Stimulated activated CD4-positive, alpha-beta T cell treated with anti-CD3 and anti-CD28 coated beads, Interleukin-12 subunit alpha, Interleukin-12 subunit beta, amount 100 ng/mL, for 24 hours (primary cell): Measurements from ENCODE around the gene ACOT12.

Experiments used
- DNase-seq, 2 experiments: peaks; one replicate each; pipeline ENCODE4 v3.0.0-alpha.2; 2020; ENCODE audit warnings: low read depth in 2 of 2

ACOT12 gene

DNA sequence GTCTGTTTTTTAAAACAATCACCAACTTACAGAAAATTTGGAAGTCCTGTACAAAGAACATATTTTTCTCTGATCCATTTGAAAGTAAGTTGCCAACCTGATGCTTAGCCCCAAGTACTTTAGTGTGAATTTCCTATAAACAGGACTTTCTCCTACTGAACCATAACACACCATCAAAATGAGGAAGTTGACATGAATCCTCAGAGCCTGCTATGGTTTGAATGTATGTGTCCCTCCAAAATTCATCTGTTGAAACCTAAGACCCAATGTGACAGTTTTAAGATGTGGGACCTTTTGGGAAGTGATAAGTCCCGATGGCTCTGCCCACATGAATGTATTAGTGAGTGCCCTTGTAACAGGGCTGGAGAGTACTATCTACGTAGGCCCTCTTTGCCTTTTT, 6.4 kb upstream of the ACOT12 start:
- DNase-seq: no peak

DNA sequence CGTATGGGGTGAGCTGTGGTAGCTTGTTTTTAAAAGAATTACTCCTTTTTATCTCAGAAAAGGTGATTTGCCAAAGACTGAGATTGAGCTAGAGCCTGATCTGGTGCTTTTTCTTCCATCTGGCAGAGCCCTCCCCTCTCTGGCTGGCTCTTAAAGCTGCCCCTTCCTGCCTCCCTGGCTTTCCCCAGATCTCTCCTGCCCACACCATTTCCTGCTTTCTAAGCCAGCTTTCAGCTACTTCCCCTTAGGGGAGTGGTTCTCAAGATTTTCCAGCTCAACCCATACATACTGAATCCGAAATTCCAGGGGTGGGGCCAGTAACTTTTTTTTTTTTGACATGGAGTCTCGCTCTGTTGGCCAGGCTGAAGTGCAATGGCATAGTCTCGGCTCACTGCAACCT, 4.8 kb upstream of the ACOT12 start:
- no peak for DNase-seq

DNA sequence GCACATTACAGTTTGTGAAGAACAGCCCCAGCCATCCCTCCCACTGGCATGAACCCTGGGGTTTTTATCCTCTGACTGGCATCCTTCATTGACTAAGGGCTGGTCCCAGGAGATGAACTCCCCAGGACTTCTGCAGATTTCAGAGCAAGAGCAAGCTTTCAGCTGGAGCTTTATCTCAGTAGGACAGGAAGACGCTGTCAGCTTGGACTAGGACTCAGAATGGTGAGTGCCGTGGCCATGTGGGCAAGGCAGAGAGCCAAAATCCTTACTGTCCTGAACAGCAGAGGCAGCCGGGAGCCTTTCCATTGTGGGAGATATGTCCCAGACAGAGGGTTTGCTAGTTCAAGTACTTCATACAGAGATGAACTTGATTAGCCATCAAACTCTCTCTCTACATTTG, 3.2 kb upstream of the ACOT12 start:
- no peak for DNase-seq

DNA sequence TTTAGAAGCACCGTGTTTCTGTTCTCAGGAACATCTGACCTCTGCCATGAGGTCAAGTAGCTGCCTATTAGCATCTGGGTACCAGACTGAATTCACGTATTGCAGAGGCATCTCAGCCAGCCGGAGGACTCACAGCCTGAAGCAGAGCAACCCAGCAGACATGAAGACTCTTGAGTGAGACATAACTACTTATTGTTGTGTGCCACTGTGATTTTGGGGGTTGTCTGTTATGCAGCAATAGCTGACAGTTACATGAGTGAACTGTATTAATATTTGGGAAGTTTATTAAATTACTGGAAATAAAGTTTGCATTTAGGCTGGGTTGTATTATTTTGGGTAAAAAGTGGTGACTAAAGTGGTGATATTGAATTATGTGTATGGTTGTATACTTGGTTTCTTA, 1.3 kb upstream of the ACOT12 start:
- DNase-seq: no peak

DNA sequence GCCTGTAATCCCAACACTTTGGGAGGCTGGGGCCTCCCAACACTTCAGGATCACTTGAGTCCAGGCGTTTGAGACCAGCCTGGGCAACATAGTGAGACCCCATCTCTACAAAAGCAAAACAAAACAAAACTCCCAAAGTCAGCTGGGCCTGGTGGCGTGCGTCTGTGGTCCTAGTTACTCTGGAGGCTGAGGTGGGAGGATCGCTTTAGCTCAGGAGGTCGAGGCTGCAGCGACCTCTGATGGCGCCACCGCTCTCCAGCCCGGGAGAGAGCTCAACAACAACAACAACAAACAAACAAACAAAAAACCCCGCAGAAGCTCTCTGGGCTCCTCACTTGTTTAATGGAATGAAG, 528 bp downstream of the ACOT12 start:
- no peak for DNase-seq

DNA sequence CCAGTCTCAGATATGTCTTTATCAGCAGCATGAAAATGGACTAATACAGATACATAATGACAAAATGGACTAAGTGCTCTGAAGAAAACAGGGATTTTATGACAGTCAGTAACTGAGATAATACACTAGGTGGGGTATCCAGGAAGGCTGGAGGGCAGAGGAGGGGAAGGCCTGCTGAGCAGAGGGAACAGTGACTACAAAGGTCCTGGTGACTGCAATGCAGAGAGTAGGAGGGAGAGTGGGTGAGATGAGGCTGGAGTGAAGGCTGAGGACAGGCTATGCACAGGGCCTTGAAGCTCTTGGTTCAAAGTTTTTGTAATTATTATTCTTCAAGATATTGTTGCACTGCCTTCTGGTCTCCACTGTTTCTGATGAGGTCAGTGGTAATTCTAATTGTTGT, 4.9 kb downstream of the ACOT12 start:
- no peak for DNase-seq

DNA sequence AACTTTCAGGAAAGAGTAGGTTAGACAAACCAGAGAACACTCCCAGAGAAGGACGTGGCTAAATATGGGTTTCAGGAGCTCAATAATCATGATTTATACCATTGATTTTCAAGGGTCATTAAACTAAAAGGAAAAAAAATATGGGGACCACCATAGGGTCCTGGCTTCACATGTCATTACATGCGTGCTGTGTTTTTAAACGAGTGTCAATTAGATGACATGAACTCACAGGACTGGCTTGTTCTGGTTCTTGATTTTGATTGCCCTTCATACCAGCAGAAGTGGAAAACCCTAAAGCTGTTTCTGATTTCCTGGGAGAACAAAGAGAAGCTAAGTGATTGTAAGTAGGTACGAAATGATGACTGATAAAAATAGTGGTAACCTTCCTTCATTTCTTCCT, 5.8 kb downstream of the ACOT12 start:
- no peak for DNase-seq

DNA sequence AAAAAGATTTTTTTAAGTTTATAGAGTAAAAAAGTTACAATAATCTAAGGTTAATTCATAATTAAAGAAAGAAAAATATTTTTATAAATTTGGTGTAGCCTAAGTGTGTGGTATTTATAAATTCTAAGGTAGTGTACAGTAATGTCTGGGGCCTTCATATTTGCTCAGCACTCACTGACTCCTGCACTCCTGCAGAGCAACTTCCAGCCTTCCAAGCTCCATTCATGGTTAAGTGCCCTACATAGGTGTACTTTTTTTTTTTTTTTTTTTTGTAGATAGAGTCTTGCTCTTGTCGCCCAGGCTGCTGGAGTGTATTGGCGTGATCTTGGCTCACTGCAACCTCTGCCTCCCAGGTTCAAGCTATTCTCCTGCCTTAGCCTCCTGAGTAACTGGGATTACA, 10.1 kb downstream of the ACOT12 start:
- DNase-seq: no peak

DNA sequence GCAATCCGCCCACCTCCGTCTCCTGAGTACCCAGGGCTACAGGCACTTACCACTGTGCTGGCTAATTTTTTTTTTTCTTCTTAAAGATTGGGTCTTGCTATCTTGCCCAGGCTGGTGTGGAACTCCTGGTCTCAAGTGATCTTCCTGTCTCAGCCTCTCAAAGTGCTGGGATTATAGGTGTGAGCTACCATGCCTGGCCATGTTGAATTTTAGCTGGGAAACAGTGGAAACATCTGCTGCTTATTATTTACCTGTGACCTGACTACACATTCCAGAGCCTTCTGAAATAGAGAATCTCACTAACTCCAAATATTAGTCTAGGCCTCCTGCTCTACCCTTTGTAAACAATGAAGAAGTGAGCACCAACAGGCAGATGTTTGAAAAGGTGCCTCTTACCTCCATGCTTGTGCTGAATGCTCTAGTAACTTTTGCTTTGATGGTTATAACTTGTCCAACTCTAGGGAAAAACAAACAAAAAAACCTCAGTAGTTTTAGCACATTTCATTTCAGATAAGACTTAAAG, 22.5 kb downstream of the ACOT12 start:
- DNase-seq: no peak

DNA sequence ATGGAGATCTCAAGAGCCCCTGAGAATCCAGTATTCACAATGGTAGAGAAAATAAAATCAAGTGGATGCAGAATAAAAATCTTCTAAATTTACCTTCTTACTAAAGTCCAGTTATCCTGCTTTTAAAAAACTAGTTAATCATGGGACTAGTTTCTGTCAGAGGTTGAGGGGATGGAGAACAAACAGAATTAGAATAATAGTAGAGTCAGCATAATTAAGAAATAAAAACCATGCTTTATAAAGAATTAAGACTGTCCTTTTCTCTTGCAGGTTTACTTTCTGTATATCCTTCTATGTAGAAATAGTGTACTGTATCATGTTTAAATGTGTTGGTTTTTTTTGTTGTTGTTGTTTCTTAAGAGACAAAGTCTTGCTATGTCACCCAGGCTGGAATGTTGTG, 23.0 kb downstream of the ACOT12 start:
- no peak for DNase-seq

DNA sequence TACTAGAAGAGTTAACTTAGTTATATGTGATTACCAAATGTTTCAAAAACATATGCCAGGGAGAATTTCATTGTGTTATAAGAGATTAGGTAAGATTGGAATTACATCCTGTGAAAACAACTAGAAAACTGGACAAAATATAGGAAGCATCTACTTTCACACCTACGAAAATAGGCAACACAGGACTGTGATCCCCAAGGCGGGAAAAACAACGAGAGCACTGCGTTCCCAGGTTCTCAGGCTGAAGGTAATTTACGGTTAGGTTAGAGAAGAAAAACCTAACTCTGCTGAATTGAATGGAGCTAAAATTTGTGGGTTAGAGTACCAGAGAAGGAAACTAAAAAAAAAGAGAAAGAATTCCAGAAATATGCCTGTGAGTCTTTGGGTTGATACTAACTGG, 28.4 kb downstream of the ACOT12 start:
- DNase-seq: no peak

DNA sequence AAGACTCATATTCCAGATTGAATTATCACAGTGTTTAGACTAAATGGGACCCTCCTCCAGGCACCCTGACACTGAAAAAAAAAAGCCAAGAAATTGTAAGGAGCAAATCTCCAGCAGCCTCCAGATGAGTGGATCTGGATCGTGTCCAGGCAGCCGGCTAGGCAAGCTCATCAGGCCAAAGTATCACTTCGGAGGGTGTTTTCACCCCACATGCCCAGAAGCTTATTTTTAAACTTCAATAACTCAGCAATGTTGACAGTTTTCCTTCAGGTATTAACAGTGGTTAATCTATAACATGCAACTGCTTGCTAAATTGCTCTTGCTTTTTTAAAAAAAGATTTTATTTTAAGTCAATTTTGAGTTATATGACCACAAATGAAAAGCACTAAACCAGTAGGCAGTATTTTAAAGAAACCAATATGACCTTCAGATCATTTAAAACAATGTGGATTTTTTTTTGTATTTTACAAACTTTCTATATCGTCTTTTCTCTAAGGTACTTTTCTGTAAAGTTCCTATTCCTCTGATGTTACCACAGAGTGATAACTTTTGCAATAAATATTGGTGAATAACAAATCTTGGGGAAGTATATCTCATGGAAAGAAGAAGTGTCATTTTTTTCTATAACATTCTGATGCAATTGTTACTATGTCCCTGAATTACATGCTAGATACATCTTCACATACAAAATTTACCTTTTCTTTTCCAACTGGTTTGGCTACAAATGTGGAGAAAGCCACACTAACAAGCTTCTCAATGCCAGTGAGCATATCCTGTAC, 30.7 kb downstream of the ACOT12 start:
- no peak for DNase-seq

DNA sequence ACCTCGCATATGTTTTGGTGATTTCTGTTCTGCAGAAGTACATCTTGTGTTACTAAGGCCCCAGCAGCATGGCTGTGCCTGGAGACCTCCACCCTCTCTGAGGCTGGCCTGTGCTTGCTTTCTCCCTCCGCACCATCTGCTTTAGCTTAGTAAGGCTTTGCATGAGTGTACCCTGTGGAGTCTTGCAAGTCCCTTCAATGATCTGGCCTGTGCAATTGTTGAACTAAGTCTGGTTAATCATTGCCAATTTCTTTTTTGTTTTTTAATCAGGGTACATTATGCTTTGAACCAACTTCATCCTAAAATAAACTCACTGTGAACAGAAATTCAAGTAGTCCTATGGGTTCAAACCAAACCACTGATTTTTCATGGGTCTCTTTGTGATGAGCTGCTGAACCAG, 32.3 kb downstream of the ACOT12 start:
- DNase-seq: no peak

DNA sequence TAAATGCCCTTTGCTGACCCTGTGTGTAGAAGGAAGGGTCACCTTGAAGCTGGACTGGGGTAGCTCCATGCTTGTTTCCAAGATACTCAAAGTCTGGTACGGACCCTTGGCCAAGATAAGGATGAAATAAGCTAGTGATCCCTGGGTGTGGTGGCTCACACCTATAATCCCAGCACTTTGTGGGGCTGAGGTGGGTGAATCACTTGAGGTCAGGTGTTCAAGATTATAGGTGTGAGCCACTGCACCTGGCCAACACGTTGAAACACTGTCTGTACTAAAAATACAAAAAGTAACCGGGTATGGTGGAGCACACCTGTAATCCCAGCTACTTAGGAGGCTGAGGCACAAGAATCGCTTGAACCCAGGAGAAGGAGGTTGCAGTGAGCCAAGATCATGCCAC, 33.3 kb downstream of the ACOT12 start:
- no peak for DNase-seq

DNA sequence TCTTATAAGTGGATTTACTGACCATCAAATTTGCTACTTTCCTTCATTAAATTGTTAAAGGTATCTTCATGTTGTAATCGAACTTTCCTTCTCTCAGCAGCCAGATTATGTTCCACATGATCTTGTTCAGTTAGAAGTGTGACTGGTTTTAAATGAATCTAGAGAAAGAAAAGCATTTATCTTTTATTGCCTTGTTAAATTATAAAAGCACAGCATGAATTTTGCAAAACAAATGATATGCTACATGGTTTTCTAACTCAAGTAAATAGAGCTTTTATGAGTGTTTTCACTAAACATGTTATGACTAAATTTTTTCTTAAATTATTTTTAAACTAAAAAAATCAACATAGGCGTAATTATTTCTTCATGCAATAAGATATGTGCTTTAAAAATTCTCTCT, 34.1 kb downstream of the ACOT12 start:
- DNase-seq: no peak

DNA sequence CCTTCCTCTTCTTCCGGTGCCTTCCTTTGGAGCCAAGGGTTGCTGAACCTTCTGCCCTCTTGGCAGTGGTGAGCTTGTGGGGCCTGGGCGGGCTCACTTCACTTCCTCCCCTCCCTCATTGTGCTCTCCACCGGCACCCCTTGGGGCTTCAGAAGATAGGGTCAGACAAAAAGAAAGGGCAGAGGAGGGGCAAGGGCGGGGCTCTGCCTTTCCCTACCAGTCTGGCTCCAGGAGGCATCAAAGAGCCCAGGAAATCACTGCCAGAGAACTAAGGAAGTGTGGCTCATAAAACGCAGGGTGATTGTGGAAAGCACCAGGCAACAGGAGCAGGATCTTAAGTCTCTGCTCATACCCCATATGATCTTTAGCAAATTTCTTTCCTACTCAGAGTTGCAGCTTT, 34.8 kb downstream of the ACOT12 start:
- DNase-seq: no peak

DNA sequence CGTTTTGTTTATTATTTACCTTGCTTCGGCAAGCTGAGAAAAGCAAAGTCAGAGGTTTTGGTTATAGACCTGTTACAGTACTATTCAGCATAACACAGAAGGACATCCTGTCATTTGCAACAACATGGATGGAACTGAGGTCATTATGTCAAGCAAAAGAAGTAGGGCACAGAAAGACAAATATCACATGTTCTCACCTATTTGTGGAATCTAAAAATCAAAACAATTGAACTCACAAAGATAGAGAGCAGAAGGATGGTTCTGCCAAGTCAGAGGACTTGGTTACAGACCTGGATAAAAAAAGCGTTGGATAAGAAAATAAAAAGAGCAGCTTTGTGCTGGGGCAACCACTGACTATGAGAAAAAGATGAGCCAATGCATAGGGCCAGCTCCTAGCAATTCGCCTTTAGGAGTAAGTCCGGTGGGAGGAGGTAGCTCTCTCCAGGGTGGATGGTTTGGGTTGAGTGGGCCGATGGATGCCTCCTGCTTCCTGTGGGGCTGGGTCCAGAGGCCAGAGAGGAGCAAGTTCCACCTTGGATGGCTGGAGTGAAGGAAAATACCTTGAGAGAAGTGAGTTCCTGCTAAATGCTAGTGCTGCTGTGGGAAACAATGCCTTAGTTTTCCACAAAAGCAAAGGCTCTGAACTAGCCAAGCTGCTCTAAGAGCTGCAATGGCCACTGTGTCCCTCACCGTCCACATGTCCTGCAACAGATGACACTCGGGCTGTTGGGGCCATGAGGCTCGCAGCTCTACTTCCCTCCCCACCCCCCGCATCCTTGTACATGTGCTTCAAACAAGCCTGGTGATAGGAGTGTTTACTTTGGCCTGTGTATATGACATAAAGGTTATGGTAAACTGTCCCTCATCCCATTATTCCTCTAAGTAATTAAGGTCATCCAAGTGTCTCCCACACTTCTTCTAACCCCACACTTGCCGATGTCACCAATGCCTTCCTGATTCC, 38.4 kb downstream of the ACOT12 start:
- no peak for DNase-seq

DNA sequence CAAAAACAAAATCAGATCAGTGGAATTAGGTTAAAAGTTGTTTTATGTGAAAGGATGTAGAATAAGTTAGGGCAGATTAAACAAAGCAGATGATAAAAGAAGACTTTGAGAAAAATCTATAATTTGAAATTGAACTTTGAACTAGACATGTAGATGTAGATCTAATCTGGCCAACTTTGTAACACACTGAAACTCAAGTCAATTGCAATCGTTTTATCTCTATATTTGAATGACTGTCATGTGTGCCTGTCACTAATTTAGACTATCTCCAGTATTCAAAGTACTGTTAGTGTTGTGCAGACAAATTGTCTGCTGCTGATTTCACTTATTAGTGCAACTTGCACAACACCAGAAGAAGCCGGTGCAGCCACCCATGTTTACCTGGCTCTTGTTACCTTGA, 39.8 kb downstream of the ACOT12 start:
- no peak for DNase-seq

DNA sequence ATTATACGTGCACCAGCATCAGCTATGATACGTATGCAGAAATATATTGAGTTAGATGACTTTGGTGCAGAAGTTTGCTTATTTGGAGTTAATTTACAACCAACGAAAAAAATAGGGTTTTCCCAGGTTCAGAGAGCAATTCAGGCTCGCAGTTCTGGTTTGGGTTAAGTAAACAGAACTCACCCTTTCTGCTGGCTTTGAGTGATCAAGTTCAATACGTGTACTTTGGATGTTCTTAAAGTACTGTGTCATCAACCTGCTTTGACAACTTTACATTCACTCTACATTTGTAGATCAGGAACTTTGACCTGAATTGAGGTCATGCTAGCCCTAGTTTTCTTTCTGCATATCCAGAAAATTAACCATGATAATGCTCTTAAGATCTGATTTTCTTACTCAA, 40.7 kb downstream of the ACOT12 start:
- DNase-seq: no peak

DNA sequence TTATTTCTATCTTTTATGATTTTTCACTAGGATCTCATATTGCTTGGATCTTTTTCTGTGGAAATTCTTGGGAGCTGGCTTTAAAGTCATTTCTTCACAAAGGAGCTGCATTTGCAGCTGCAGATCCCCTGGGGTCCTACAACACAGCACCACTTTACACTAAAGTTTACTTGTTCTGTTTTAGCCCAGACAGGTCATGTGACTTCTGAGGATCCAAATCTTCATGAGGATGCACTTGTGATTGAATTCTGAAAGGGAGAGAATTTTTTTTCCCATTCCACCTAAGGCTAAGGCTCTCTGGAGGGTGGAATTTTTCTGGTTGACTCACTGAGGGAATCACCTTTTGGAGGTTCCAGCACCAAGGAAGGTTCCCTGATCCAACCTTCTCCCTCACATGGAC, 43.4 kb downstream of the ACOT12 start:
- no peak for DNase-seq

DNA sequence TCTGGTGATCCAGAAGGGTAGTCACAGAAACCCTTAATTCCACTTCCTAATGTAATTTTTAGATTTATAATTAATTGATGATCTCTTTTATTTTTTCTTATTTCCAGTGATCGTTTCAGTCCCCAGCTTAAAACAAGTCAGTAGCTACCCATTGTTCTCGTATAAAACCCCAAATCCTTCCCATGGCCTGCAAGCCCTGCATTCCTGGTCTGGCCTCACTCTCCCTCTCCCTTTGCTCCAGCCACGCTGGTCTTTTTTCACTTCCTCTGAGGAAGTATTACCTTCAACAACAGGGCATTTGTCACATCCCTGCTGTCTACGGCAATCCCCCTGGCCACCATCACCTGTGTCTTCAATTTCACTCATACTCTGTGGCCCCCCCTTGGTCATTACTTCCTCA, 44.8 kb downstream of the ACOT12 start:
- DNase-seq: no peak

DNA sequence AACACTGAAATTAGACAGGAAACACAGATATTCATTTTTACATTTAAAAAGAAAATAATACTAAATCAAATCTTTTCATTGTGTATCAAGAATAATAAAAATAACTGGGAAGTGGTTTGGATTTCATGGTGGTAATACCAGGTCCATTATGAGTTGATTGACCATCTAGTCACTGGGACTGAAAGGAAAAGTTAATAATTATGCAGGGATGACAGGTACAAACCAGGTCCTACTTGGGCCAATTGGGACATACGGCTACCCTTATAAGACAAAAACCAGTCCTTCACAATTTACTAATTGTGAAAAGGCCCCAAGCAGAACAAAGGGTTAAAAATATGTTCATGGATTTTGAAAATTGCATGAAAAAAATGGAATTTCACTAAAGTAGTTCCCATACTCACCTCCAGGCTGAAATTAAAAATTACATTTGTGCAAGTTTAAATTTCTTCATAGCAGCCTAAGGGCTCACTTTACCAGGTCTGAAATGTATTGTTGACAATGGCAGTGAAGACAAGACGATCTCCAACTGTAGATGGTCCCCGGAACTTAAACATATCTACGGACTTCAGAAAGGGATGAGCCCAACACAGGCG, 48.4 kb downstream of the ACOT12 start:
- no peak for DNase-seq

DNA sequence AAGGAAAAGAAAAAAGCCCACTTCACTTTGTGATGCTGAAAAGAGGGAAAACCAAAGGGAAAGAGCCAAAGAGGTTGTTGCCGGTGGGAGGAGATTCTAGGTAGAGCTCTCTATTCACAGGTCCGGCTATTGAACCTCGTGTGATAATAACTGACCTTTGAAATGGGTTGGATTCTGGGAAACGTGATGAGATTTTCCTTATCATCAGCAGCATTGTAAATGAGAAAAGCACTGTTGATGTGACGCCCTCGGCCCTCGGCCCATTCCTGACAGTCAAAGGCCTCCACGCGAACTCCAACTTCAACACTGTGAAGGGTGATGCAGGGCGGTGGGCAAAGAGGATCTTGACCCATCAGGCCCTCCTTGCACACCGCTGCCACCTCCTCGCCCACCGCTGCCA, 49.2 kb downstream of the ACOT12 start:
- no peak for DNase-seq
